Measurements from ENCODE around the gene SERP2.

- no peak for TF ChIP-seq CTCF (IDR thresholded peaks at IDR 0.05; ENCODE audit: insufficient read depth, low read length, poor library complexity, severe bottlenecking)
- TF ChIP-seq EZH2phosphoT487 (conservative IDR thresholded peaks at IDR 0.05; ENCODE audit: low read length) = no peak
These were observed 47.0 kb downstream of the SERP2 start for GRCh38 chr13:44420376-44421220.
